ENCODE data around the gene LTO1.
A peak's percentile ranks its signal among the peaks of the same experiment; 100 is the strongest.

LTO1 gene

GRCh38 chr11:69686856-69687255, 11.7 kb upstream of the LTO1 start:
- H3K27me3 ChIP-seq (ENCODE audit: low read depth, low read length): no peaks in the 10 kb centered on the region
- no peaks in the 10 kb centered on the region for H3K36me3 ChIP-seq (ENCODE audit: control insufficient read depth in 1 of 2, insufficient read depth in 2 of 2, low read length in 2 of 2)
- no peaks in the 10 kb centered on the region for H3K4me1 ChIP-seq (ENCODE audit: control insufficient read depth in 1 of 2, insufficient read depth in 2 of 2, low read length in 2 of 2)
- no peaks in the 10 kb centered on the region for H3K9me3 ChIP-seq (ENCODE audit: control insufficient read depth in 1 of 2, low read length in 2 of 2)
- H3K27ac ChIP-seq (ENCODE audit: low read length): no peak overlapping the region
- no peak overlapping the region for H3K4me3 ChIP-seq (ENCODE audit: low read depth in 1 of 2, low read length in 2 of 2)

- Histone ChIP-seq H3K9me3 (ENCODE audit: control insufficient read depth in 1 of 2, low read length in 2 of 2) (no peaks in the 10 kb centered on the region), H3K36me3 (ENCODE audit: control insufficient read depth in 1 of 2, insufficient read depth in 2 of 2, low read length in 2 of 2) (no peaks in the 10 kb centered on the region), H3K27me3 (ENCODE audit: low read depth, low read length) (no peaks in the 10 kb centered on the region), H3K4me3 (ENCODE audit: low read depth in 1 of 2, low read length in 2 of 2) (no peak overlapping the region), H3K27ac (ENCODE audit: low read length) (no peak overlapping the region), H3K4me1 (ENCODE audit: control insufficient read depth in 1 of 2, insufficient read depth in 2 of 2, low read length in 2 of 2) (no peaks in the 10 kb centered on the region)
These were observed 11.3 kb upstream of the LTO1 start for GRCh38 chr11:69686452-69686851.

DNA sequence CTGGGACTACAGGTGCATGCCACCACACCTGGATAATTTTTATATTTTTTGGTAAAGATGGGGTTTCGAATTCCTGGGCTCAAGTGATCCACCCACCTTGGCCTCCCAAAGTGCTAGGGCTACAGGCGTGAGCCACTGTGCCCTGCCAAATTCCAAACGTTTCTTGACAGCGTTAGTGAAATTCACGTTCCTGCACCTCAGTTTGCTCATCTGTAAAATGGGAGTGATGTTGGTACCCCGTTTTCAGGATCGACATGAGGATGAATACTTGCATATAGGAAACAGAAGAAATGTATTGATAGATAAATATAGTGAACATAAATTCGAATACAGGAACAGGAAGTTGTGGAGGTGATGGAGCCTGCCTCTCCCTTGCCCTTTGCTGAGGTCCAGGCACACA, 10.2 kb upstream of the LTO1 start:
- H3K4me3 ChIP-seq (ENCODE audit: low read depth in 1 of 2, low read length in 2 of 2): no peak overlapping the region
- H3K36me3 ChIP-seq (ENCODE audit: control insufficient read depth in 1 of 2, insufficient read depth in 2 of 2, low read length in 2 of 2): no peaks in the 10 kb centered on the region
- no peaks in the 10 kb centered on the region for H3K27me3 ChIP-seq (ENCODE audit: low read depth, low read length)
- no peaks in the 10 kb centered on the region for H3K9me3 ChIP-seq (ENCODE audit: control insufficient read depth in 1 of 2, low read length in 2 of 2)
- no peak overlapping the region for H3K27ac ChIP-seq (ENCODE audit: low read length)
- H3K4me1 ChIP-seq (ENCODE audit: control insufficient read depth in 1 of 2, insufficient read depth in 2 of 2, low read length in 2 of 2): no peaks in the 10 kb centered on the region

DNA sequence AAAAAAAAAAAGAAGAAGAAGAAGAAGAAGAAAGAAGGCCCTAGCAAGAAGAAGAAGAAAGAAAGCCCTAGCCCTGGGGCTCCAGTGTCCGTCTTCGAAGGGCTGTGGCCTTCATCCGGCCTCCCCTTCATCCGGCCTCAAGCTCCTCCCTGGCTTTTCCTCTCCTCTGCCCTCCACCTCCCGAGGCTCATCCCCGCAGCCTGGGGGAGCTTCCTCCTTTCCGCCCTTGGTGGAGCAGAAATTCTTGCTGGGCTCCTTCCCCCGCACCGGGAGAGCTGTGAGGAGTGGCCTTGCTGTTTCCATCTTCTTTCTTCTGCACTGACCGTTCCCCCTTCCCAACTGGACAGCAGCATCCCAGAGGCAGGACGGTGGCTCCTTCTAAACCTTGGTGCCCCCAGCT, 9.5 kb upstream of the LTO1 start:
- H3K4me1 ChIP-seq (ENCODE audit: control insufficient read depth in 1 of 2, insufficient read depth in 2 of 2, low read length in 2 of 2): no peaks in the 10 kb centered on the region
- no peaks in the 10 kb centered on the region for H3K36me3 ChIP-seq (ENCODE audit: control insufficient read depth in 1 of 2, insufficient read depth in 2 of 2, low read length in 2 of 2)
- no peaks in the 10 kb centered on the region for H3K9me3 ChIP-seq (ENCODE audit: control insufficient read depth in 1 of 2, low read length in 2 of 2)
- no peak overlapping the region for H3K4me3 ChIP-seq (ENCODE audit: low read depth in 1 of 2, low read length in 2 of 2)
- H3K27me3 ChIP-seq (ENCODE audit: low read depth, low read length): no peaks in the 10 kb centered on the region
- no peak overlapping the region for H3K27ac ChIP-seq (ENCODE audit: low read length)

DNA sequence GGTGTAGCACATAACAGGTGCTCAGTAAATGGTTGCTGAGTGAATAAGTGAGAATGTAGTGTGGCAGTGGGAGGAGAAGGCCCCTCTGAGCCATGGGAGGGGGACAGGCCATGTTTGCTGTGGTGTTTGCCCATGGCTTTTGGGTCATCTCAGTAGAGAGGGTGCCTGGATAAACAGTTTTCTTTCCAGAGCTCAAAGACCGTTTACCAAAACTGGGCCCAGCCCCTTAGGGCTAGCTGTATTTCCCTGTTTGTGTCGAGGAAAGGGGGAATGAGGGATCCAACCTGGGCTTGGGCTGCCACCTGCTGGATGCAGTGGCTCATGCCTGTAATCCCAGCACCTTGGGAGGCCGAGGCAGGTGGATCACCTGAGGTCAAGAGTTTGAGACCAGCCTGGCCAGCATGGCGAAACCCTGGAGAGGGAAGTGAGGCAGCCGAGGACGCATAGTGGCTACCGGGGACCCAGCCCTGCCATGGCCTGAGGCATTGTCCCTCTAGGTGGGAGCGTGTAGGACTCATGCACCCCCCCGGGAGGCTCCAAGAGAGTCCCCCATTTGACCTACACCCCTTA, 8.7 kb upstream of the LTO1 start:
- Histone ChIP-seq H3K9me3 (ENCODE audit: control insufficient read depth in 1 of 2, low read length in 2 of 2) (no peaks in the 10 kb centered on the region), H3K4me3 (ENCODE audit: low read depth in 1 of 2, low read length in 2 of 2) (no peak overlapping the region), H3K36me3 (ENCODE audit: control insufficient read depth in 1 of 2, insufficient read depth in 2 of 2, low read length in 2 of 2) (no peaks in the 10 kb centered on the region), H3K27me3 (ENCODE audit: low read depth, low read length) (no peaks in the 10 kb centered on the region), H3K27ac (ENCODE audit: low read length) (no peak overlapping the region), H3K4me1 (ENCODE audit: control insufficient read depth in 1 of 2, insufficient read depth in 2 of 2, low read length in 2 of 2) (no peaks in the 10 kb centered on the region)

DNA sequence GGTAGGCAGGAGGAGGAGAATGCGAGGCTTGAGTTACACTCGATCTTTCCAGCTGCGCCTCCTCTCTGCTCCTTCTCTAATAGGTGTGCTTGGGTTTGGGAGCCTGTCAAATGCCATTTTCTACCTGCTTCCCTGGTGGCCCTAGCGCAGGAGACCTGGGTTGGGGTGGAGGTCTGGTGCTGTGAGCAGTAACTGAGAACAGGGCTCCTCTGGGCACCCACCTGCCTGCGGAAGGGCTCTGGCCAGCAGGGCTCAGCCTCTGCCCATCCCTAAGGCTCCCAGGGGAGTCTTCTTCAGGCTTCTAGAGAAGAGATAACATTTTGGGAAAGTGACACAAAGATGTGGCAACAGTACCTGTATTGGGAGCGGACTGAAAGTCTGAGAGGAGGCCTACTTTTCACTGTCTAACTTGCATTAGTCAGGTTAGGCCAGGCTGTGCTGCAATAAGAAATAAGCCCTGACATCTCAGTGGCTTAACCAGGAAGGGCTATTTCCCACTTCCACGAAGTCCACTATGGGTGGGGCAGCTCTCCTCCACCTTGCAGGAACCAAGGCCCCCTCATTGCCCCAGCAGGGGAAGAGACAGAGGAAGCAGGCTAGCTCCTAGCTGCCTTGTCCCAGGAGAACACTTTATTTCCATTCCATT, 7.7 kb upstream of the LTO1 start:
- no peaks in the 10 kb centered on the region for H3K9me3 ChIP-seq (ENCODE audit: control insufficient read depth in 1 of 2, low read length in 2 of 2)
- no peak overlapping the region for H3K4me3 ChIP-seq (ENCODE audit: low read depth in 1 of 2, low read length in 2 of 2)
- no peak overlapping the region for H3K27ac ChIP-seq (ENCODE audit: low read length)
- no peaks in the 10 kb centered on the region for H3K27me3 ChIP-seq (ENCODE audit: low read depth, low read length)
- H3K36me3 ChIP-seq (ENCODE audit: control insufficient read depth in 1 of 2, insufficient read depth in 2 of 2, low read length in 2 of 2): no peaks in the 10 kb centered on the region
- H3K4me1 ChIP-seq (ENCODE audit: control insufficient read depth in 1 of 2, insufficient read depth in 2 of 2, low read length in 2 of 2): no peaks in the 10 kb centered on the region

GRCh38 chr11:69682221-69682620, 7.1 kb upstream of the LTO1 start:
- Histone ChIP-seq H3K4me1 (ENCODE audit: control insufficient read depth in 1 of 2, insufficient read depth in 2 of 2, low read length in 2 of 2) (no peaks in the 10 kb centered on the region), H3K27ac (ENCODE audit: low read length) (no peak overlapping the region), H3K36me3 (ENCODE audit: control insufficient read depth in 1 of 2, insufficient read depth in 2 of 2, low read length in 2 of 2) (no peaks in the 10 kb centered on the region), H3K27me3 (ENCODE audit: low read depth, low read length) (no peaks in the 10 kb centered on the region), H3K4me3 (ENCODE audit: low read depth in 1 of 2, low read length in 2 of 2) (no peak overlapping the region), H3K9me3 (ENCODE audit: control insufficient read depth in 1 of 2, low read length in 2 of 2) (no peaks in the 10 kb centered on the region)

- no peak overlapping the region for H3K27ac ChIP-seq (ENCODE audit: low read length)
- no peak overlapping the region for H3K4me3 ChIP-seq (ENCODE audit: low read depth in 1 of 2, low read length in 2 of 2)
- no peaks in the 10 kb centered on the region for H3K36me3 ChIP-seq (ENCODE audit: control insufficient read depth in 1 of 2, insufficient read depth in 2 of 2, low read length in 2 of 2)
- no peaks in the 10 kb centered on the region for H3K9me3 ChIP-seq (ENCODE audit: control insufficient read depth in 1 of 2, low read length in 2 of 2)
- H3K27me3 ChIP-seq (ENCODE audit: low read depth, low read length): no peaks in the 10 kb centered on the region
- H3K4me1 ChIP-seq (ENCODE audit: control insufficient read depth in 1 of 2, insufficient read depth in 2 of 2, low read length in 2 of 2): peaks cover 0 to 2% of the 10 kb centered on the region in 2 donors
These were observed 5.5 kb upstream of the LTO1 start for GRCh38 chr11:69680688-69681087.

GRCh38 chr11:69677749-69678148, 2.6 kb upstream of the LTO1 start:
- Histone ChIP-seq H3K4me3 (ENCODE audit: low read depth in 1 of 2, low read length in 2 of 2) (no peak overlapping the region), H3K27me3 (ENCODE audit: low read depth, low read length) (no peaks in the 10 kb centered on the region), H3K27ac (ENCODE audit: low read length) (no peak overlapping the region), H3K36me3 (ENCODE audit: control insufficient read depth in 1 of 2, insufficient read depth in 2 of 2, low read length in 2 of 2) (peaks cover 0 to 8% of the 10 kb centered on the region in 2 donors), H3K4me1 (ENCODE audit: control insufficient read depth in 1 of 2, insufficient read depth in 2 of 2, low read length in 2 of 2) (peaks cover 6 to 22% of the 10 kb centered on the region in 2 donors), H3K9me3 (ENCODE audit: control insufficient read depth in 1 of 2, low read length in 2 of 2) (no peaks in the 10 kb centered on the region)

DNA sequence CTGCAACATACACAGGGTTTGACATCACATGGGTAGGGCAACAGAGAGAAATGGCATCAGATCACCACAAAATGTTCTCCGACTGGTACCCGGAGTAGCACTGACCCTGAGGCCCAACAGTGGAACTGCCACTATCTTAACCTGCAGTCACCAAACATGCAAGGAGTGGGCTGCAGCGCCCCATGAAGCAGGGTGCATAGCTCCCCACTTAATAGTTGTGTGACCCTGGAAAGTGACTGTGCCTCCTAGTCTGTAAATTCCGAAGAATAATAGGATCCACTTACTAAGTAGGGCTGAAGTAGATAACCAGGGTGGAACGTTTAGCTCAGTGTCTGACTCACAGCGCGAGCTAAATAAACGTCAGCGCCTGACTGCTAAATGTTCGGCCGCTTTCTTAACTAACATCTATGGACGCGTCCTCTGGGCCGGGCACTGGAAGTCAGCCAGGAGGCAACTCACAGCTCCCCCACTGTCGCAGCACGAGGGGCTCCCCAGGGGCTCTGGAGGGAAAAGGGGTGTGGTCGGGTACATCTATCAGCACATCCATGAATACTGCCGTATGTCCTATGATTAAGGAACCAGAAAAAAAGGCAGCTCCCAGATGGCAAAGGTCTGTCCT, 777 bp downstream of the LTO1 start:
- H3K27ac ChIP-seq (ENCODE audit: low read length): peak overlapping the region; percentile 80
- no peaks in the 10 kb centered on the region for H3K9me3 ChIP-seq (ENCODE audit: control insufficient read depth in 1 of 2, low read length in 2 of 2)
- peaks cover 9 to 35% of the 10 kb centered on the region in 2 donors for H3K36me3 ChIP-seq (ENCODE audit: control insufficient read depth in 1 of 2, insufficient read depth in 2 of 2, low read length in 2 of 2)

DNA sequence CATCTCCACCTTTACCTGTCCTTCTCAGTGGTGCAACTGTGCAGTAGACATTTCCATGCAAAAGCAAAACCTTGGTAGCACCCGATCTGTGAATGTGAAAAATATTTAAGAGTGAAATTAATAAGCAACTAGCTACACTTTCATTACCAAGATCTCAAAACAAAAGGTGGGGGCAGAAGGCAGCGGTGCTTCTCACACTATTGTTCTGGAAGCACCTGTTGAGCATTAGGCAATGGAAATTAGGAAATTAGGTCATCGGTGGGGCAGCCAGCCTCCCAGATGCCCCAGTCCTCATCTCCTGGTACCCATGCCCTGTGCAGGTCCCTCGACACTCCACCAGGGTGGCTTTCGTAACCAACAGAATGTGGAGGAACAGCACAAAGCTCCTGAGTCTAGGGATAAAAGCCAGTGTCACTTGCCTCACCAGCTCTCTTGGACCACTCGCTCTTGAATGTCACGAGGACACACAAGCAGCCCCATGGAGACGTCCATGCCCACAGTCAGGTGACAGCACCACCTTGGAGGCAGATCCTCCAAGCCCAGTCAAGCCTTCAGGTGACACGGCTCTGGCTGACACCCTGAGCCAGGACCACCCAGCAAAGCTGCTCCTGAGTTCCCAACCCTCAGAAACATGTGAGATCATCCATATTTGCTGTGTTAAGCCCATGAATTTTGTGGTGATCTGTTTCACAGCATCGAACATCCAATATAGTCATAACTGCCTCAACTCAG, 3.3 kb downstream of the LTO1 start:
- no peaks in the 10 kb centered on the region for H3K27me3 ChIP-seq (ENCODE audit: low read depth, low read length)
- no peaks in the 10 kb centered on the region for H3K9me3 ChIP-seq (ENCODE audit: control insufficient read depth in 1 of 2, low read length in 2 of 2)
- peaks cover 9 to 46% of the 10 kb centered on the region in 2 donors for H3K36me3 ChIP-seq (ENCODE audit: control insufficient read depth in 1 of 2, insufficient read depth in 2 of 2, low read length in 2 of 2)
- peaks cover 13 to 32% of the 10 kb centered on the region in 2 donors for H3K4me1 ChIP-seq (ENCODE audit: control insufficient read depth in 1 of 2, insufficient read depth in 2 of 2, low read length in 2 of 2)
- H3K4me3 ChIP-seq (ENCODE audit: low read depth in 1 of 2, low read length in 2 of 2): no peak overlapping the region
- no peak overlapping the region for H3K27ac ChIP-seq (ENCODE audit: low read length)

More for the DNA sequence above, 777 bp downstream of the LTO1 start:
- Histone ChIP-seq H3K27me3 (ENCODE audit: low read depth, low read length) (no peaks in the 10 kb centered on the region), H3K4me1 (ENCODE audit: control insufficient read depth in 1 of 2, insufficient read depth in 2 of 2, low read length in 2 of 2) (peaks cover 13 to 32% of the 10 kb centered on the region in 2 donors), H3K4me3 (ENCODE audit: low read depth in 1 of 2, low read length in 2 of 2) (peak overlapping the region; percentile 96 to 100)

All from muscle layer of duodenum (tissue), 2 donors.